GM15510 (cell line): ENCODE measurements around the gene LRCOL1.

Experiments used
- POLR2A ChIP-seq: IDR thresholded peaks from 3 replicates; pipeline ENCODE4 v1.6.1; 2011; ENCODE audit warnings: borderline replicate concordance; ENCODE audit not compliant: insufficient read length; ENCODE audit errors: extremely low read depth

LRCOL1 gene

GRCh38 chr12:132554845-132555630 is 55.3 kb downstream of the LRCOL1 start:
- TF ChIP-seq POLR2A: no peak
